Neural crest cell (in vitro differentiated cells): ENCODE results near the gene SNX33. TPM values are rescaled to one million over a fixed set of nuclear protein-coding genes. Genes with fewer than 3 reads are reported as not detected.

Experiments used
- DNase-seq: peaks from one replicate; pipeline ENCODE4 v3.0.0; 2021; ENCODE audit warnings: low read depth, mixed read lengths, low spot score
- H3K27ac Mint-ChIP-seq: one replicate; pipeline ENCODE4 v1.8.0; 2021; ENCODE audit warnings: mild to moderate bottlenecking, mixed read lengths; ENCODE audit not compliant: unreplicated experiment
- H3K27me3 Mint-ChIP-seq: 2 replicates; pipeline ENCODE4 v1.8.0; 2021; ENCODE audit warnings: low read depth, mild to moderate bottlenecking, mixed read lengths
- H3K36me3 Mint-ChIP-seq: 2 replicates; pipeline ENCODE4 v1.8.0; 2021; ENCODE audit warnings: low read depth, mild to moderate bottlenecking, mixed read lengths
- H3K4me1 Mint-ChIP-seq: 2 replicates; pipeline ENCODE4 v1.8.0; 2021; ENCODE audit warnings: mixed read lengths
- H3K4me3 Mint-ChIP-seq: one replicate; pipeline ENCODE4 v1.8.0; 2021; ENCODE audit warnings: mild to moderate bottlenecking, mixed read lengths
- H3K9me3 Mint-ChIP-seq: 2 replicates; pipeline ENCODE4 v1.8.0; 2021; ENCODE audit warnings: mixed read lengths
- total RNA-seq: library from RNA; stranded (reverse); gene quantifications from 2 replicates; pipeline ENCODE4 v1.2.1, GENCODE V29; 2021
- TF ChIP-seq, protein P1 (sequence below): fragments of 200-600 bp; sonication (generic); conservative IDR thresholded peaks from 2 replicates; pipeline ENCODE4 v1.5.0; 2021; ENCODE audit warnings: antibody characterized with exemption, mild to moderate bottlenecking

SNX33 gene
- total RNA-seq, 1 donor from 2014 or later = 23.4 TPM

DNA sequence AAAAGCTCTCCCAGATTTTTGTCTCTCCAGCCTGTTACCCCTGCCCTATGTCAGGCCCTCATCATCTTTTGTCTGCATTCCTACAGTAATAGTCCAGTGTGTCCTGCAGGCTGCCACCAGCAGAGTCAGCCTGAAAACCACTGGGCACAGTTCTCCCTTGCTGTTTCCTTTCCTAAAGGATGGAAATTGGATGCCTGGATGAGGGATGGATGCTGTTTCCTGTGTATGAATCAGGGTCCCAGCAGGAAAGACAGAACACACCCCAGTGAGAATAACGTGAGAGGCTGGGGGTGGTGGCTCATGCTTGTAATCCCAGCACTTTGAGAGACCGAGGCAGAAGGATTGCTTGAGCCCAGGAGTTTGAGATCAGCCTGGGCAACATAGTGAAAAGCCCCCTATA is 3.3 kb upstream of the SNX33 start:
- Mint-ChIP-seq H3K4me3 (peak overlapping the region; percentile 77), H3K9me3 (no peaks in the 10 kb centered on the region), H3K27me3 (no peaks in the 10 kb centered on the region), H3K4me1 (peaks cover 26% of the 10 kb centered on the region), H3K27ac (no peak overlapping the region), H3K36me3 (no peaks in the 10 kb centered on the region)
- DNase-seq = no peak
- TF ChIP-seq, protein P1, sequence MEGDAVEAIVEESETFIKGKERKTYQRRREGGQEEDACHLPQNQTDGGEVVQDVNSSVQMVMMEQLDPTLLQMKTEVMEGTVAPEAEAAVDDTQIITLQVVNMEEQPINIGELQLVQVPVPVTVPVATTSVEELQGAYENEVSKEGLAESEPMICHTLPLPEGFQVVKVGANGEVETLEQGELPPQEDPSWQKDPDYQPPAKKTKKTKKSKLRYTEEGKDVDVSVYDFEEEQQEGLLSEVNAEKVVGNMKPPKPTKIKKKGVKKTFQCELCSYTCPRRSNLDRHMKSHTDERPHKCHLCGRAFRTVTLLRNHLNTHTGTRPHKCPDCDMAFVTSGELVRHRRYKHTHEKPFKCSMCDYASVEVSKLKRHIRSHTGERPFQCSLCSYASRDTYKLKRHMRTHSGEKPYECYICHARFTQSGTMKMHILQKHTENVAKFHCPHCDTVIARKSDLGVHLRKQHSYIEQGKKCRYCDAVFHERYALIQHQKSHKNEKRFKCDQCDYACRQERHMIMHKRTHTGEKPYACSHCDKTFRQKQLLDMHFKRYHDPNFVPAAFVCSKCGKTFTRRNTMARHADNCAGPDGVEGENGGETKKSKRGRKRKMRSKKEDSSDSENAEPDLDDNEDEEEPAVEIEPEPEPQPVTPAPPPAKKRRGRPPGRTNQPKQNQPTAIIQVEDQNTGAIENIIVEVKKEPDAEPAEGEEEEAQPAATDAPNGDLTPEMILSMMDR = no peak

DNA sequence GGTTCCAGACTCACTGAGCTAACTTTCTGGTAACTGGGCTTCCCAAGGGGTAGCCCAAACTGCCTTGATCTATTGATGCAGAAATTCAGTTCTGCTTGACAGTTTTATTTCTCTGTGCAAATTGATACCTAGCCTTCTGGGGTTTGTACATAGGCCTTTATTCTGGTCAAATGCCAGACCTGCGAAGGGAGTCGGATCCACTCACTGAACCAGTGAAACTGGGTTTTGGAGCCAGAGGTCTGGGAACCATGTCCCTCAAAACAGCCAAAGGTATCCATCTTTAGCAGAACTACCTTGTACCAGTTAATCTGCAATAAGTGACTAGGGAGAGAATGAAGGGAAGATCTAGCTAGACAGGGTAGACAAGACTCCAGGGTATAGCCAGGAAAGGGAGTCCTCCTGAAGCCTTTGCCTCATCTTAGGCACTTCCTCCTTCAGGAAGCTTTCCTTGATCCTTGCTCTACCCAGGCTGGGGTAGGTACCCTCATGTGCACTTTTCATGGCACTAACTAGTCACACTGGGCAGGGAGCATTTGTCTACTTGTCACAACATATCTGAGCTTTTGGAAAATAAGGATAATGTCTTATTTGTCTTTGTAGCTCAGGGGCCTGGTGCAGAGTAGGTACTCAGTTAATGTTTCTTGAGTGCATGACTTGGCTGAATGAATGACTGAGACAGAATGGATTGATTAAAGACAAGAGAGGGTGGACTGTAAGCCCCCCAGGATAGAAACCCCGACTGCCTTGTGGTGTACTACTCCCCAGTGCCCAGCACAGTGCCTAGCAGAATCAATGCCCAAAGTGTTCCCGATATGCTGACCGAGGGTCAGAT is 1.4 kb upstream of the SNX33 start:
- Mint-ChIP-seq H3K4me1 (peaks cover 37% of the 10 kb centered on the region), H3K27ac (no peak overlapping the region), H3K9me3 (no peaks in the 10 kb centered on the region), H3K36me3 (peaks cover 3% of the 10 kb centered on the region), H3K4me3 (peak overlapping the region; percentile 84), H3K27me3 (no peaks in the 10 kb centered on the region)
- TF ChIP-seq, protein P1 = no peak
- DNase-seq = no peak

DNA sequence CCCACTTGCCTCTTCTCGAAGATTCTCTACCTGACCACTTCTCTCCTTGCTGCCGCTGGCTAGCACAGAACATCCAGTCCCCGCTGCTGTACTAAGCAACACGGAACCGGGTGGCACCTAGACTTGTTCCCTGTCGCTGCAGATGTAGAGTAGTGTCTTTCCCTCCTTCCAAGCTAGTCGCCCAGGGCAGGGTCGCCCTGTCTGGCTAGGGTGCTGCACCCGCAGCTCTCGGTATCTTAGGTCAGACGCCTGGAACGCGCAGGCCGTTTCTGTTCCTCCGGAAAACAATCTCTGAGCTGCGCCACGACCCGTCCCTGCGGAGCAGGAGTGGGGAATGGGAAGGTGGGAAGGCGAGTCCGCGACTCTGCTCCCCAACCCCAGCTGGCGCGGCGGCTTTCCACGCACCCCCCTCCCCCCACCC is 758 bp upstream of the SNX33 start:
- H3K27ac Mint-ChIP-seq = peak overlapping the region; percentile 84
- H3K4me3 Mint-ChIP-seq = peak overlapping the region; percentile 84
- TF ChIP-seq, protein P1 = no peak
- no peak for DNase-seq
- H3K9me3 Mint-ChIP-seq = no peaks in the 10 kb centered on the region
- peaks cover 43% of the 10 kb centered on the region for H3K4me1 Mint-ChIP-seq
- H3K27me3 Mint-ChIP-seq = no peaks in the 10 kb centered on the region
- H3K36me3 Mint-ChIP-seq = peaks cover 3% of the 10 kb centered on the region

DNA sequence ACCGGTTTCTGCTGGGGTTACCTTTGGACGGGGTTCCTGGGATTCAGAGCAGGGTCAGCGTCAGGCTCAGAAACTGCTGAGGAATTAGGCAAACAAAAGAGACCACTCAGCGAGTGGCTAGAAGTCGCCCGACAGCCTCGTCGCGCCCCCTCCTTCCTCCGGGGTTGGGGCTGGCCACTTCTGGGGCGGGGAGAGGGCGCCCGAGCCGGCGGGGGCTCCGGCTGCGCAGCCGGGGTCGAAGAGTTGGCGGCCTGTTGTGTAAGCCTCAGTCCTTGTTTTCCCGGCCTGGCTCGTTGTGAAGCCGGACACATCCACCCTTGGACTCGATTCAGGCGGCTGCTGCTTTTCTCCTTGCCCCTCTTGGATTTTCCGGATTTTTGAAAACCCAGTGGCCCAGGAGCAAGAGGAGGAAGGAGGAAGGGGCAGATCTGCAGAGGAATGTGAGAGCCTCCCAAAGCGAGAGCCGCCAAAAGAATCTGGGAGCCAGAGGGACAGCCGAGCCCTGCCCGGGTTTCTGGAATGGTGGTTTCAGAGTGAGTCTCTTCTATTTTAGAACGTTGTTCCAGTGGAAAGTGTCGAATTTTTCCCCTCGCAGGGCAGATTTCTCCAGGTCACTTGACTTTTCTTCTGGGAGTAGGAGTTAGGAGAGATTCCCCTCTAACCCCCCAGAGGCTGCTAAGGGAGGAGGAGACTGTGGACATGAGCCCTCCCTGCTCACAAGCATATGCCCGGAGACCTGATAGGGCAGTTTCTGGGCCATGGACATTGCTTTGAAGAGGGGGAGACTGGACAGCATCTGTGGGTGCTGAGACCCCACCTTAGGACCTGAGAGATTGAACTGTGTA is 666 bp downstream of the SNX33 start:
- Mint-ChIP-seq H3K27me3 (no peaks in the 10 kb centered on the region), H3K4me3 (peak overlapping the region; percentile 97), H3K36me3 (peaks cover 3% of the 10 kb centered on the region), H3K27ac (peak overlapping the region; percentile 98), H3K4me1 (peaks cover 56% of the 10 kb centered on the region), H3K9me3 (no peaks in the 10 kb centered on the region)
- DNase-seq = no peak
- TF ChIP-seq, protein P1 = no peak

DNA sequence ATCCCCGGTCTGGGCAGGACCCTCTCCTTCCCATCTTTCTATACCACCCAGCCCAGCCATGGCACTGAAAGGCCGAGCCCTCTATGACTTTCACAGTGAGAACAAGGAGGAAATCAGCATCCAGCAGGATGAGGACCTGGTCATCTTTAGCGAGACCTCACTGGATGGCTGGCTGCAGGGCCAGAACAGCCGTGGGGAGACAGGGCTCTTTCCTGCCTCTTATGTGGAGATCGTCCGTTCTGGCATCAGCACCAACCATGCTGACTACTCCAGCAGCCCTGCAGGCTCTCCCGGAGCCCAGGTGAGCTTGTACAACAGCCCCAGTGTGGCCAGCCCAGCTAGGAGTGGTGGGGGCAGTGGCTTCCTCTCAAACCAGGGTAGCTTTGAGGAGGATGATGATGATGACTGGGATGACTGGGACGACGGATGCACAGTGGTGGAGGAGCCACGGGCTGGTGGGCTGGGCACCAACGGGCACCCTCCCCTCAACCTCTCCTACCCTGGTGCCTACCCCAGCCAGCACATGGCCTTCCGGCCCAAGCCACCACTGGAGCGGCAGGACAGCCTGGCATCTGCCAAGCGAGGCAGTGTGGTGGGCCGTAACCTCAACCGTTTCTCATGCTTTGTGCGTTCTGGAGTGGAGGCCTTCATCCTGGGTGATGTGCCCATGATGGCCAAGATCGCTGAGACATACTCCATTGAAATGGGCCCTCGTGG is 1.5 kb downstream of the SNX33 start:
- no peak for DNase-seq
- H3K27ac Mint-ChIP-seq = peak overlapping the region; percentile 87
- peak overlapping the region; percentile 97 for H3K4me3 Mint-ChIP-seq
- H3K4me1 Mint-ChIP-seq = peaks cover 58% of the 10 kb centered on the region
- TF ChIP-seq, protein P1 = no peak
- H3K27me3 Mint-ChIP-seq = no peaks in the 10 kb centered on the region
- H3K36me3 Mint-ChIP-seq = peaks cover 3% of the 10 kb centered on the region
- H3K9me3 Mint-ChIP-seq = no peaks in the 10 kb centered on the region
